Measurements from ENCODE around the gene WWOX. TPM values are rescaled to one million over a fixed set of nuclear protein-coding genes. Genes with fewer than 3 reads are reported as not detected.

The WWOX gene
- total RNA-seq, 2 donors from 2014 or later, result 30.0 to 35.4 TPM

DNA sequence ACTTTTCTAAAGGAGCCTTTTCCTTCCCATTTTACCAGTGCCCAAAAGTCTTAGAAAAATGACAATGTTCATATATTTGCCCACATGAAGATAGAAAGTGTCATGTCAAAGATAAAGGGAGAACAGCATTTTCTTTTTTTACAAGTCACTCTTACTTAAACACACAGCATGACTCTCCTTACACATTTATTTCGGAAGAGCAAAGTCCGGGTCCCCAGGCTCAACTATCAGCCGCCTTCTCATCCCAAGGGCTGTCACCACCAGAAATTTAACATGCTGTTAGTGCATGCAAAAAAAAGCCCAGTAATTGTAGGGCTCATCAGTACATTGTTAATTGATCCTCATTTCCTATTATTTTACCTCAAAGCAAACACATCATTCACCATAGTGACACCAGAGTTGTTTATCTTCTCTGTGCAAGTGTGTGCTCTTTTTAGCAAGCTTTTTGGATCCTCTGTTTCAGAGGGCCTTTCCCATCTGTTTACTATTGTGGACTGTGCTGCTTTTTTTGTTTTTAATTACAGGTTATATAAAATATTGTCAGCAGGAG lies 560.3 kb downstream of the WWOX start:
- no peak overlapping the region for H3K4me3 Mint-ChIP-seq
- peaks cover 15% of the 10 kb centered on the region for H3K4me1 ChIP-seq (ENCODE audit: control insufficient read depth, insufficient read depth, low read length)
- H3K9ac ChIP-seq (ENCODE audit: extremely low read depth, low read length, poor library complexity, severe bottlenecking), result no peak overlapping the region
- no peak for DNase-seq
- no peaks in the 10 kb centered on the region for H3K36me3 ChIP-seq (ENCODE audit: control insufficient read depth, insufficient read depth, low read length)
- H3K4me1 Mint-ChIP-seq, result peaks cover 36% of the 10 kb centered on the region
- TF ChIP-seq, protein P1, sequence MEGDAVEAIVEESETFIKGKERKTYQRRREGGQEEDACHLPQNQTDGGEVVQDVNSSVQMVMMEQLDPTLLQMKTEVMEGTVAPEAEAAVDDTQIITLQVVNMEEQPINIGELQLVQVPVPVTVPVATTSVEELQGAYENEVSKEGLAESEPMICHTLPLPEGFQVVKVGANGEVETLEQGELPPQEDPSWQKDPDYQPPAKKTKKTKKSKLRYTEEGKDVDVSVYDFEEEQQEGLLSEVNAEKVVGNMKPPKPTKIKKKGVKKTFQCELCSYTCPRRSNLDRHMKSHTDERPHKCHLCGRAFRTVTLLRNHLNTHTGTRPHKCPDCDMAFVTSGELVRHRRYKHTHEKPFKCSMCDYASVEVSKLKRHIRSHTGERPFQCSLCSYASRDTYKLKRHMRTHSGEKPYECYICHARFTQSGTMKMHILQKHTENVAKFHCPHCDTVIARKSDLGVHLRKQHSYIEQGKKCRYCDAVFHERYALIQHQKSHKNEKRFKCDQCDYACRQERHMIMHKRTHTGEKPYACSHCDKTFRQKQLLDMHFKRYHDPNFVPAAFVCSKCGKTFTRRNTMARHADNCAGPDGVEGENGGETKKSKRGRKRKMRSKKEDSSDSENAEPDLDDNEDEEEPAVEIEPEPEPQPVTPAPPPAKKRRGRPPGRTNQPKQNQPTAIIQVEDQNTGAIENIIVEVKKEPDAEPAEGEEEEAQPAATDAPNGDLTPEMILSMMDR (conservative IDR thresholded peaks at IDR 0.05), result no peak
- no peaks in the 10 kb centered on the region for H3K9me3 Mint-ChIP-seq
- no peaks in the 10 kb centered on the region for H3K27me3 ChIP-seq (ENCODE audit: control insufficient read depth, insufficient read depth, low read length, poor library complexity, severe bottlenecking)
- no peaks in the 10 kb centered on the region for H3K9me3 ChIP-seq (ENCODE audit: control insufficient read depth, low read length)
- no peak overlapping the region for H3K27ac Mint-ChIP-seq
- no peak overlapping the region for H3K4me3 ChIP-seq (ENCODE audit: low read length)
- no peaks in the 10 kb centered on the region for H3K27me3 Mint-ChIP-seq (ENCODE audit: insufficient read depth)
- 0 to 60% methylated on average over 1 to 3 of the region's 3 CpGs for WGBS, 2 experiments (ENCODE audit: insufficient coverage in 1 of 2, insufficient read length in 1 of 2)
- no peak overlapping the region for H3K27ac ChIP-seq (ENCODE audit: low read depth, low read length)
- H3K36me3 Mint-ChIP-seq (ENCODE audit: low read depth), result no peaks in the 10 kb centered on the region

DNA sequence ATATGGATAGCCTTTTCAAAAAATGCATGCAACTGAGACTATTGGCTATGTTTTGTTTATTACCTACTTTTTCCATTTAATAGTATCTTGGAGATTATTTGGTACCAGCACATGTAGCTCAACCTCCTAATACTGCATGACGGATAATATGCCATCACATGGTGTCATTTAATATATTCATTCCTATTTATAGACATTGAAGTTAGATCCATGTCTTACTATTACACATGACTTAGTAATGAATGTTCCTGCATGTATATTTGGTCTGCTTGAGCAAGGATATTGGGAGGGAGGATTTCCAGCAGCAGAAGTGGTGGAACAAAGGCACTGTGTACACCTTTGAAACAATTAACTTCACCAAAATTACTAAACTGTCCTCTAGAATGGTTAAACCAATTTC lies 561.3 kb downstream of the WWOX start:
- H3K4me3 ChIP-seq (ENCODE audit: low read length), result no peak overlapping the region
- no peak overlapping the region for H3K4me3 Mint-ChIP-seq
- no peaks in the 10 kb centered on the region for H3K36me3 Mint-ChIP-seq (ENCODE audit: low read depth)
- no peaks in the 10 kb centered on the region for H3K9me3 Mint-ChIP-seq
- peaks cover 29% of the 10 kb centered on the region for H3K4me1 Mint-ChIP-seq
- no peak for DNase-seq
- H3K9me3 ChIP-seq (ENCODE audit: control insufficient read depth, low read length), result no peaks in the 10 kb centered on the region
- WGBS, 2 experiments (ENCODE audit: insufficient coverage in 1 of 2, insufficient read length in 1 of 2), result no CpG with 5 or more reads among the region's 1 CpG
- H3K27ac ChIP-seq (ENCODE audit: low read depth, low read length), result no peak overlapping the region
- no peaks in the 10 kb centered on the region for H3K27me3 Mint-ChIP-seq (ENCODE audit: insufficient read depth)
- H3K27ac Mint-ChIP-seq, result no peak overlapping the region
- peaks cover 10% of the 10 kb centered on the region for H3K4me1 ChIP-seq (ENCODE audit: control insufficient read depth, insufficient read depth, low read length)
- no peaks in the 10 kb centered on the region for H3K36me3 ChIP-seq (ENCODE audit: control insufficient read depth, insufficient read depth, low read length)
- H3K27me3 ChIP-seq (ENCODE audit: control insufficient read depth, insufficient read depth, low read length, poor library complexity, severe bottlenecking), result no peaks in the 10 kb centered on the region
- no peak overlapping the region for H3K9ac ChIP-seq (ENCODE audit: extremely low read depth, low read length, poor library complexity, severe bottlenecking)
- TF ChIP-seq, protein P1 (conservative IDR thresholded peaks at IDR 0.05), result no peak

DNA sequence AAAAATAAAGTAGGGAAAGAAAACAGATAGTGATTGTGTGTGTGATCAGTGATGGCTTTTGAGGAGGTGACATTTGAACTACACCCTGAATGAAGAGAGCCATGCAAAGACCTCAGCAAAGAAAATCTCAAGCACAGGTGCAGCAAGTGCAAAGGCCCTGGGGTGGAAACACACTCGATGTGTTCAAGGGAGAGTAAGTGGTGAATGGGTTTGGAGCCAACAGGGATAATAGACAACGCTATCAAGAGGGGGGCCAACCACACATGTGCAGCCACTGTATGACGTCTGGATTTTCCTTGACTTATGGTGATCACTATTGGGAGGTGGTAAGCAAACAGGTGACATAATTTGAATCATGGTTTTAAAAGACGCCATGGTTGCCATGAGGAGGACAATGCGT lies 564.2 kb downstream of the WWOX start:
- H3K9ac ChIP-seq (ENCODE audit: extremely low read depth, low read length, poor library complexity, severe bottlenecking), result no peak overlapping the region
- no peaks in the 10 kb centered on the region for H3K9me3 Mint-ChIP-seq
- H3K4me1 ChIP-seq (ENCODE audit: control insufficient read depth, insufficient read depth, low read length), result peaks cover 13% of the 10 kb centered on the region
- H3K4me1 Mint-ChIP-seq, result peaks cover 35% of the 10 kb centered on the region
- H3K27me3 Mint-ChIP-seq (ENCODE audit: insufficient read depth), result no peaks in the 10 kb centered on the region
- no peaks in the 10 kb centered on the region for H3K27me3 ChIP-seq (ENCODE audit: control insufficient read depth, insufficient read depth, low read length, poor library complexity, severe bottlenecking)
- H3K27ac ChIP-seq (ENCODE audit: low read depth, low read length), result no peak overlapping the region
- no peaks in the 10 kb centered on the region for H3K36me3 ChIP-seq (ENCODE audit: control insufficient read depth, insufficient read depth, low read length)
- H3K4me3 ChIP-seq (ENCODE audit: low read length), result no peak overlapping the region
- no peak for DNase-seq
- H3K9me3 ChIP-seq (ENCODE audit: control insufficient read depth, low read length), result no peaks in the 10 kb centered on the region
- WGBS, 2 experiments (ENCODE audit: insufficient coverage in 1 of 2, insufficient read length in 1 of 2), result 93% methylated on average over 5 of the region's 5 CpGs
- no peaks in the 10 kb centered on the region for H3K36me3 Mint-ChIP-seq (ENCODE audit: low read depth)
- no peak overlapping the region for H3K27ac Mint-ChIP-seq
- TF ChIP-seq, protein P1 (conservative IDR thresholded peaks at IDR 0.05), result no peak
- H3K4me3 Mint-ChIP-seq, result no peak overlapping the region

Measured in endodermal cell (in vitro differentiated cells).